NCI-H128 (cell line): ENCODE data around the gene SIPA1L2.
"Not testable (repeated sequence)": the region's sequence is repeated elsewhere in the genome, so short reads cannot be mapped to it uniquely, and the experiment has no call there.

ENCODE experiments used
- DNase-seq: peaks from one replicate; lab custom pipeline; 2025; ENCODE audit not compliant: unreplicated experiment; lab: John Stamatoyannopoulos, UW

SIPA1L2 gene

GRCh38 chr1:232615306-232615800 is 14.6 kb downstream of the SIPA1L2 start:
- DNase-seq: no peak

- no peak for DNase-seq
Measured at GRCh38 chr1:232614811-232615210, 15.1 kb downstream of the SIPA1L2 start.

- no peak for DNase-seq
Measured at GRCh38 chr1:232613752-232614381, 16.1 kb downstream of the SIPA1L2 start.

GRCh38 chr1:232612836-232613235 is 17.1 kb downstream of the SIPA1L2 start:
- DNase-seq: not testable (repeated sequence)

GRCh38 chr1:232611834-232612233 is 18.1 kb downstream of the SIPA1L2 start:
- DNase-seq: no peak

- not testable (repeated sequence) for DNase-seq
Measured at GRCh38 chr1:232610902-232611745, 18.8 kb downstream of the SIPA1L2 start.

- DNase-seq: no peak
Measured at GRCh38 chr1:232610192-232610901, 19.6 kb downstream of the SIPA1L2 start.

- no peak for DNase-seq
Measured at GRCh38 chr1:232608427-232608826, 21.5 kb downstream of the SIPA1L2 start.

- no peak for DNase-seq
Measured at GRCh38 chr1:232602622-232603021, 27.3 kb downstream of the SIPA1L2 start.

- no peak for DNase-seq
Measured at GRCh38 chr1:232600424-232601258, 29.3 kb downstream of the SIPA1L2 start.

GRCh38 chr1:232599178-232600041 is 30.5 kb downstream of the SIPA1L2 start:
- DNase-seq: no peak

- DNase-seq: no peak
Measured at GRCh38 chr1:232598837-232599177, 31.1 kb downstream of the SIPA1L2 start.

GRCh38 chr1:232598133-232598532 is 31.8 kb downstream of the SIPA1L2 start:
- DNase-seq: no peak

- DNase-seq: no peak
Measured at GRCh38 chr1:232597721-232598120, 32.2 kb downstream of the SIPA1L2 start.

- no peak for DNase-seq
Measured at GRCh38 chr1:232596666-232597303, 33.1 kb downstream of the SIPA1L2 start.

GRCh38 chr1:232594768-232595698 is 34.9 kb downstream of the SIPA1L2 start:
- DNase-seq: no peak

- no peak for DNase-seq
Measured at GRCh38 chr1:232593717-232594502, 36.0 kb downstream of the SIPA1L2 start.

- DNase-seq: no peak
Measured at GRCh38 chr1:232591344-232591743, 38.6 kb downstream of the SIPA1L2 start.
